HG02885 (cell line): Measurements from ENCODE around the gene KIF6.

Experiments
- ATAC-seq: cut with Tn5 transposase; IDR thresholded peaks from one replicate; pipeline ENCODE4 v1.9.1; 2021; ENCODE audit warnings: mild to moderate bottlenecking; ENCODE audit not compliant: unreplicated experiment, poor library complexity

KIF6 gene

GRCh38 chr6:39468385-39468784 is 256.8 kb downstream of the KIF6 start:
- no peak for ATAC-seq

GRCh38 chr6:39466631-39467030 is 258.6 kb downstream of the KIF6 start:
- no peak for ATAC-seq

GRCh38 chr6:39465539-39465938 is 259.7 kb downstream of the KIF6 start:
- ATAC-seq: no peak

GRCh38 chr6:39464067-39464466 is 261.1 kb downstream of the KIF6 start:
- no peak for ATAC-seq

- no peak for ATAC-seq
Observed at GRCh38 chr6:39453956-39454524, 271.2 kb downstream of the KIF6 start.

GRCh38 chr6:39453241-39453640 is 272.0 kb downstream of the KIF6 start:
- no peak for ATAC-seq

- ATAC-seq: no peak
Observed at GRCh38 chr6:39452306-39453145, 272.7 kb downstream of the KIF6 start.

GRCh38 chr6:39451831-39452230 is 273.4 kb downstream of the KIF6 start:
- ATAC-seq: no peak

- no peak for ATAC-seq
Observed at GRCh38 chr6:39449022-39449421, 276.2 kb downstream of the KIF6 start.

GRCh38 chr6:39446909-39447308 is 278.3 kb downstream of the KIF6 start:
- ATAC-seq: no peak

- ATAC-seq: no peak
Observed at GRCh38 chr6:39445667-39446066, 279.5 kb downstream of the KIF6 start.

GRCh38 chr6:39444479-39445019 is 280.7 kb downstream of the KIF6 start:
- ATAC-seq: no peak

- ATAC-seq: no peak
Observed at GRCh38 chr6:39441986-39442385, 283.2 kb downstream of the KIF6 start.

GRCh38 chr6:39441301-39441700 is 283.9 kb downstream of the KIF6 start:
- ATAC-seq: no peak

GRCh38 chr6:39440039-39440426 is 285.2 kb downstream of the KIF6 start:
- no peak for ATAC-seq

GRCh38 chr6:39439342-39440038 is 285.7 kb downstream of the KIF6 start:
- no peak for ATAC-seq

- ATAC-seq: no peak
Observed at GRCh38 chr6:39433630-39434029, 291.6 kb downstream of the KIF6 start.

GRCh38 chr6:39432330-39433025 is 292.7 kb downstream of the KIF6 start:
- ATAC-seq: no peak

GRCh38 chr6:39430871-39431523 is 294.2 kb downstream of the KIF6 start:
- ATAC-seq: no peak

- no peak for ATAC-seq
Observed at GRCh38 chr6:39430446-39430845, 294.8 kb downstream of the KIF6 start.
